Stimulated activated CD4-positive, alpha-beta T cell treated with anti-CD3 and anti-CD28 coated beads, Interleukin-4, amount 100 ng/mL, for 1 hour (primary cell): Measurements from ENCODE around the gene KRTAP5-9.
"Not testable (repeated sequence)": the region's sequence is repeated elsewhere in the genome, so short reads cannot be mapped to it uniquely, and the experiment has no call there.

Source experiments
- DNase-seq: peaks from one replicate; pipeline ENCODE4 v3.0.0-alpha.2; 2020

The KRTAP5-9 gene

GRCh38 chr11:71588822-71589545 lies 40.8 kb downstream of the KRTAP5-9 start:
- peak; percentile 74 for DNase-seq

DNA sequence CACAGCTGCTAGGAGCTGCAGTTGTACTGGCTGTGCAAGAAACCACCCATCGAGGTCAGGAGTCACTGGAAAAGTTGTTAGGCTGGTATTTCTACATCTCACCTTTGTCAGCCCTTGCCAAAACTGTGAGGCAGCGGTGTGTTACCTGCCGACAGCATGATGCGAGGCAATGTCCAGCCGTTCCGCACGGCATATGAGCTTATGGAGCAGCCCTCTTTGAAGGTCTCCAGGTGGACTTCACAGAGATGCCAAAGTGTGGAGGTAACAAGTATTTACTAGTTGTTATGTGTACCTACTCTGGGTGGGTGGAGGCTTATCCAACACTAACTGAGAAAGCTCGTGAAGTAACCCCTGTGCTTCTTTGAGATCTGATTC lies 41.3 kb downstream of the KRTAP5-9 start:
- not testable (repeated sequence) for DNase-seq
